HG03159 (cell line): ENCODE measurements around the gene TGFB1I1.
A peak's percentile ranks its signal among the peaks of the same experiment; 100 is the strongest.

Source experiments
- ATAC-seq: cut with Tn5 transposase; IDR thresholded peaks from one replicate; pipeline ENCODE4 v1.9.1; 2021; ENCODE audit warnings: mild to moderate bottlenecking, moderate library complexity; ENCODE audit not compliant: unreplicated experiment

Gene TGFB1I1

GRCh38 chr16:31451681-31452351, 20.1 kb upstream of the TGFB1I1 start:
- ATAC-seq = no peak

GRCh38 chr16:31452631-31453106, 19.3 kb upstream of the TGFB1I1 start:
- ATAC-seq = no peak

GRCh38 chr16:31453255-31454204, 18.4 kb upstream of the TGFB1I1 start:
- ATAC-seq = no peak

- no peak for ATAC-seq
These were observed 16.2 kb upstream of the TGFB1I1 start for GRCh38 chr16:31455601-31456314.

GRCh38 chr16:31456988-31457360, 15.0 kb upstream of the TGFB1I1 start:
- ATAC-seq = no peak

- ATAC-seq = no peak
These were observed 13.7 kb upstream of the TGFB1I1 start for GRCh38 chr16:31458073-31458843.

GRCh38 chr16:31458844-31459686, 12.9 kb upstream of the TGFB1I1 start, which contains the start of gene ARMC5:
Gene ARMC5, plus strand, starts transcription at chr16:31459501. Its CDS starts 24 bp downstream, at chr16:31459525.
- ATAC-seq = peak; percentile 72

GRCh38 chr16:31459687-31460581, 12.0 kb upstream of the TGFB1I1 start:
- peak; percentile 67 for ATAC-seq

GRCh38 chr16:31460582-31461002, 11.4 kb upstream of the TGFB1I1 start:
- ATAC-seq = no peak

GRCh38 chr16:31461201-31461920, 10.6 kb upstream of the TGFB1I1 start:
- no peak for ATAC-seq

- no peak for ATAC-seq
These were observed 9.8 kb upstream of the TGFB1I1 start for GRCh38 chr16:31461921-31462804.

- no peak for ATAC-seq
These were observed 7.6 kb upstream of the TGFB1I1 start for GRCh38 chr16:31464348-31464769.

GRCh38 chr16:31464781-31465260, 7.1 kb upstream of the TGFB1I1 start:
- no peak for ATAC-seq

GRCh38 chr16:31465788-31466370, 6.1 kb upstream of the TGFB1I1 start:
- ATAC-seq = no peak

GRCh38 chr16:31466381-31466841, 5.5 kb upstream of the TGFB1I1 start:
- ATAC-seq = no peak

- ATAC-seq = peak; percentile 49
These were observed 4.7 kb upstream of the TGFB1I1 start for GRCh38 chr16:31467151-31467773.
